B cell (primary cell): ENCODE results near the gene MAPK8. TPM values are rescaled to one million over a fixed set of nuclear protein-coding genes. Genes with fewer than 3 reads are reported as not detected.

Experiments
- ATAC-seq: fragments of 200-7000 bp; cut with Tn5 transposase; one replicate; pipeline ENCODE4 v1.10.0; 2021; ENCODE audit warnings: low read depth, mild to moderate bottlenecking, moderate number of reproducible peaks, moderate library complexity
- CTCF ChIA-PET: fragments of 350-600 bp; sonication (Branson Sonifier 250); formaldehyde crosslinking; loops from one replicate; lab custom pipeline; 2021; ENCODE audit warnings: antibody characterized with exemption, inconsistent platforms; lab: Charles Lee
- POLR2A ChIA-PET: fragments of 350-600 bp; sonication (Branson Sonifier 250); formaldehyde crosslinking; loops from one replicate; lab custom pipeline; 2021; ENCODE audit warnings: antibody characterized with exemption; lab: Charles Lee
- DNase-seq: peaks from one replicate; pipeline ENCODE4 v3.0.0; 2013
- H2AFZ ChIP-seq: 2 replicates; pipeline ENCODE4 v1.6.1; 2012; ENCODE audit warnings: mild to moderate bottlenecking, low read depth, low read length; ENCODE audit not compliant: insufficient read depth, poor library complexity, severe bottlenecking
- H3K27ac ChIP-seq, 2 donors: 1 replicate in 1 of 2; 2 replicates in 1 of 2; pipeline ENCODE4 v1.5.1; 2012 to 2013; ENCODE audit warnings: low read length in 2 of 2, mild to moderate bottlenecking in 2 of 2, moderate library complexity in 1 of 2
- H3K27me3 ChIP-seq, 4 experiments: fragments of 200-600 bp in 1 of 4; sonication (generic) in 1 of 4; replicated peaks in 1 of 4; 1 replicate in 2 of 4; 2 replicates in 2 of 4; pipeline versions ENCODE4 v1.6.1 to v1.7.0; 2013 to 2016; ENCODE audit warnings: low read length in 3 of 4, mild to moderate bottlenecking in 2 of 4, mixed read lengths in 1 of 4, moderate library complexity in 1 of 4; ENCODE audit not compliant: insufficient read depth in 4 of 4, control insufficient read depth in 3 of 4; ENCODE audit errors: control extremely low read depth in 1 of 4
- H3K36me3 ChIP-seq, 2 experiments: replicated peaks in 1 of 2; 1 replicate in 1 of 2; 2 replicates in 1 of 2; pipeline versions ENCODE4 v1.6.1 to v1.7.1; 2013; ENCODE audit warnings: low read length in 1 of 2; ENCODE audit not compliant: insufficient read depth in 2 of 2, control insufficient read depth in 1 of 2; ENCODE audit errors: control extremely low read depth in 1 of 2, extremely low read depth in 1 of 2
- H3K4me1 ChIP-seq, 2 donors: fragments of 200-600 bp in 1 of 2; sonication (generic) in 1 of 2; 1 replicate in 1 of 2; 2 replicates in 1 of 2; pipeline versions ENCODE4 v1.5.1 to v1.6.1; 2013 to 2017; ENCODE audit warnings: low read length in 2 of 2; ENCODE audit not compliant: control insufficient read depth in 2 of 2, insufficient read depth in 2 of 2
- H3K4me2 ChIP-seq: replicated peaks from 2 replicates; pipeline ENCODE3; 2012; ENCODE audit warnings: mild to moderate bottlenecking, low read depth, low read length; ENCODE audit not compliant: poor library complexity, severe bottlenecking
- H3K4me3 ChIP-seq, 5 experiments: fragments of 200-600 bp in 1 of 5; sonication (generic) in 1 of 5; 1 replicate in 3 of 5; 2 replicates in 2 of 5; pipeline versions ENCODE4 v1.5.1 to v1.7.0; 2011 to 2016; ENCODE audit warnings: low read length in 4 of 5, mild to moderate bottlenecking in 4 of 5, low read depth in 2 of 5, control low read depth in 1 of 5, moderate library complexity in 1 of 5; ENCODE audit not compliant: insufficient read depth in 1 of 5; ENCODE audit errors: control extremely low read depth in 1 of 5, extremely low read depth in 1 of 5
- H3K79me2 ChIP-seq: fragments of 200-600 bp; sonication (generic); one replicate; pipeline ENCODE4 v1.6.0; 2016; ENCODE audit warnings: low read length; ENCODE audit not compliant: control insufficient read depth, insufficient read depth
- H3K9ac ChIP-seq: fragments of 200-600 bp; sonication (generic); 2 replicates; pipeline ENCODE4 v1.6.1; 2017; ENCODE audit warnings: mild to moderate bottlenecking, low read length, moderate library complexity
- H3K9me3 ChIP-seq, 3 donors: one replicate each; pipeline versions ENCODE4 v1.6.1 to v1.7.1; 2013; ENCODE audit warnings: low read length in 2 of 3; ENCODE audit not compliant: control insufficient read depth in 2 of 3, insufficient read depth in 1 of 3; ENCODE audit errors: control extremely low read depth in 1 of 3
- H4K20me1 ChIP-seq: 2 replicates; pipeline ENCODE4 v1.6.0; 2012; ENCODE audit warnings: mild to moderate bottlenecking, low read length; ENCODE audit not compliant: insufficient read depth, control insufficient read depth, poor library complexity, severe bottlenecking
- H3K27ac Mint-ChIP-seq: one replicate; pipeline ENCODE4 v1.8.0; 2021; ENCODE audit warnings: mixed read lengths
- H3K27me3 Mint-ChIP-seq: one replicate; pipeline ENCODE4 v1.8.0; 2021; ENCODE audit warnings: mixed read lengths
- H3K4me1 Mint-ChIP-seq: one replicate; pipeline ENCODE4 v1.8.0; 2021; ENCODE audit warnings: mixed read lengths
- H3K4me3 Mint-ChIP-seq: one replicate; pipeline ENCODE4 v1.8.0; 2021; ENCODE audit warnings: mixed read lengths
- H3K9me3 Mint-ChIP-seq: one replicate; pipeline ENCODE4 v1.8.0; 2022; ENCODE audit warnings: mixed read lengths; ENCODE audit not compliant: insufficient read depth
- EZH2 ChIP-seq: IDR thresholded peaks from 2 replicates; pipeline ENCODE4 v1.6.1; 2012; ENCODE audit warnings: borderline replicate concordance, low read depth, mild to moderate bottlenecking, moderate library complexity, low read length; ENCODE audit not compliant: insufficient read depth, poor library complexity, severe bottlenecking
- WGBS: methylation state at CpG from one replicate; pipeline ENCODE4 v1.1.5; 2013; ENCODE audit warnings: missing lambda C conversion rate; ENCODE audit not compliant: insufficient coverage; 5-methylcytosine and 5-hydroxymethylcytosine counted together
- intact Hi-C: fragments of 100-400 bp; cut with micrococcal nuclease; formaldehyde crosslinking; loops from one replicate; pipeline ENCODE4 v1.10.0; 2022
- polyA plus RNA-seq: library from polyadenylated mRNA; depleted of rRNA; stranded (reverse); fragments of >200 nt; gene quantifications from 2 replicates; pipeline ENCODE4 v1.2.3, GENCODE V29; 2012
- total RNA-seq, 2 donors: library from RNA; stranded (reverse); fragments of 120-200 nt in 1 of 2; gene quantifications; 1 replicate in 1 of 2; 2 replicates in 1 of 2; pipeline versions ENCODE4 v1.2.3 to v1.2.4, GENCODE V29; 2013 to 2022
- TF ChIP-seq, protein P1 (sequence below): fragments of 200-600 bp; IDR thresholded peaks from one replicate; pipeline ENCODE4 v1.8.0; 2022; ENCODE audit warnings: antibody characterized with exemption, mild to moderate bottlenecking

Gene MAPK8
- total and polyA plus RNA-seq, 2 donors (not counting 1 experiment from before 2014, with no cell fraction given): 13.7 to 40.0 TPM

DNA sequence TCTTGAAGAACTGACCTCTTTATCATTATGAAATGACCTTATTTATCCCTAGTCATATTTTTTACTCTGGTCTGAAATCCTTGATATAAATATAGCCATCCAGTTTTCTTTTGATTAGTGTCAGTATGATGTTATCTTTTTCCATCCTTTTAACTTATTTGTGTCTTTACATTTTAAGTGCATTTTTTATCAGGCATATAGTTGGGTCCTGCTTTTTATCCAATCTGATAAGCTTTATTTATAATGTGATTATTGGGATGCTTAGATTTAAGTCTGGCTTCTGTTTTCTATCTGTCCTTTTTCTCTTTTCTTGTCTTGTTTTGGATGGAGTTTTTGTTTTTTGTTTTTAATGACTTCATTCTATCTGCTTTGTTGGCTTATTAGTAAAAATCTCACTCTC, 179.2 kb downstream of the MAPK8 start:
- Histone ChIP-seq H3K9ac (no peak overlapping the region), H3K79me2 (no peaks in the 10 kb centered on the region), H3K9me3 (no peaks in the 10 kb centered on the region), H3K4me2 (no peak overlapping the region), H3K4me1 (no peaks in the 10 kb centered on the region), H3K36me3 (no peaks in the 10 kb centered on the region), H3K27ac (no peak overlapping the region), H3K27me3 (peaks cover 0 to 1% (median 0%) of the 10 kb centered on the region in 4 experiments), H2AFZ (no peak overlapping the region), H3K4me3 (no peak overlapping the region), H4K20me1 (no peaks in the 10 kb centered on the region)
- ChIA-PET POLR2A (no interaction called here), CTCF (interaction anchor here (1.2 kb wide), 1 partner anchor 10 kb away, joined by 3 read pairs; no protein-coding TSS in a partner anchor)
- intact Hi-C loops: no loop called here
- Mint-ChIP-seq H3K27me3 (peaks cover 49% of the 10 kb centered on the region), H3K4me3 (no peak overlapping the region), H3K27ac (no peak overlapping the region), H3K9me3 (no peaks in the 10 kb centered on the region), H3K4me1 (no peaks in the 10 kb centered on the region)
- DNase-seq: no peak
- TF ChIP-seq, protein P1, sequence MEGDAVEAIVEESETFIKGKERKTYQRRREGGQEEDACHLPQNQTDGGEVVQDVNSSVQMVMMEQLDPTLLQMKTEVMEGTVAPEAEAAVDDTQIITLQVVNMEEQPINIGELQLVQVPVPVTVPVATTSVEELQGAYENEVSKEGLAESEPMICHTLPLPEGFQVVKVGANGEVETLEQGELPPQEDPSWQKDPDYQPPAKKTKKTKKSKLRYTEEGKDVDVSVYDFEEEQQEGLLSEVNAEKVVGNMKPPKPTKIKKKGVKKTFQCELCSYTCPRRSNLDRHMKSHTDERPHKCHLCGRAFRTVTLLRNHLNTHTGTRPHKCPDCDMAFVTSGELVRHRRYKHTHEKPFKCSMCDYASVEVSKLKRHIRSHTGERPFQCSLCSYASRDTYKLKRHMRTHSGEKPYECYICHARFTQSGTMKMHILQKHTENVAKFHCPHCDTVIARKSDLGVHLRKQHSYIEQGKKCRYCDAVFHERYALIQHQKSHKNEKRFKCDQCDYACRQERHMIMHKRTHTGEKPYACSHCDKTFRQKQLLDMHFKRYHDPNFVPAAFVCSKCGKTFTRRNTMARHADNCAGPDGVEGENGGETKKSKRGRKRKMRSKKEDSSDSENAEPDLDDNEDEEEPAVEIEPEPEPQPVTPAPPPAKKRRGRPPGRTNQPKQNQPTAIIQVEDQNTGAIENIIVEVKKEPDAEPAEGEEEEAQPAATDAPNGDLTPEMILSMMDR: no peak
- TF ChIP-seq EZH2: no peak
- ATAC-seq: no peak

- no peak overlapping the region for H3K9ac ChIP-seq
- CTCF ChIA-PET: interaction anchor here (0.6 kb wide), 1 partner anchor 169 kb away, joined by 3 read pairs; no protein-coding TSS in a partner anchor
Observed at GRCh38 chr10:48487244-48487643, 180.8 kb downstream of the MAPK8 start.

More at GRCh38 chr10:48487244-48487643, 180.8 kb downstream of the MAPK8 start:
- Mint-ChIP-seq H3K9me3 (no peaks in the 10 kb centered on the region), H3K27ac (no peak overlapping the region), H3K4me3 (no peak overlapping the region), H3K27me3 (peaks cover 55% of the 10 kb centered on the region), H3K4me1 (no peaks in the 10 kb centered on the region)
- no peak for ATAC-seq
- DNase-seq: no peak
- Histone ChIP-seq H3K36me3 (no peaks in the 10 kb centered on the region), H3K4me1 (no peaks in the 10 kb centered on the region), H4K20me1 (no peaks in the 10 kb centered on the region), H3K27me3 (no peaks in the 10 kb centered on the region), H2AFZ (no peak overlapping the region), H3K9me3 (no peaks in the 10 kb centered on the region), H3K79me2 (no peaks in the 10 kb centered on the region), H3K4me3 (no peak overlapping the region), H3K4me2 (no peak overlapping the region), H3K27ac (no peak overlapping the region)
- POLR2A ChIA-PET: no interaction called here
- TF ChIP-seq EZH2: no peak
- TF ChIP-seq, protein P1: no peak
- no CpG with 5 or more reads among the region's 1 CpG for WGBS
- intact Hi-C loops: no loop called here

Other genes with a start within 250 kb of the MAPK8 start
- not detected in 2 replicates for gene FRMPD2, start 32.0 kb upstream of the MAPK8 start, total RNA-seq
- not detected in 2 replicates for gene FRMPD2, start 32.0 kb upstream of the MAPK8 start, polyA plus RNA-seq